HEK293 (cell line): Measurements from ENCODE around the gene AHCTF1.
"Not testable (repeated sequence)": the region's sequence is repeated elsewhere in the genome, so short reads cannot be mapped to it uniquely, and the experiment has no call there.

Source experiments
- CTCF ChIA-PET: fragments of 350-600 bp; formaldehyde crosslinking; extraction: SDS; loops from one replicate; lab custom pipeline; 2021; ENCODE audit warnings: antibody characterized with exemption; lab: Yijun Ruan, JAX
- POLR2A ChIA-PET: fragments of 300-600 bp; formaldehyde crosslinking; extraction: SDS; loops from one replicate; lab custom pipeline; 2020; ENCODE audit warnings: antibody characterized with exemption, inconsistent platforms; lab: Yijun Ruan, JAX
- H3K27ac ChIP-seq: fragments of 200-500 bp; sonication (Bioruptor generic); 2 replicates; pipeline ENCODE4 v1.5.1; 2014; ENCODE audit warnings: low read depth, low read length, control low read depth, inconsistent platforms; ENCODE audit errors: extremely low read depth
- H3K36me3 ChIP-seq, 2 experiments: fragments of 200-500 bp in 1 of 2; sonication (Bioruptor generic) in 1 of 2; 1 replicate in 1 of 2; 2 replicates in 1 of 2; pipeline ENCODE4 v1.5.1; 2014 to 2017; ENCODE audit warnings: inconsistent platforms in 2 of 2, low read length in 2 of 2; ENCODE audit not compliant: control insufficient read depth in 2 of 2, insufficient read depth in 1 of 2
- H3K4me1 ChIP-seq: fragments of 200-500 bp; sonication (Bioruptor generic); 2 replicates; pipeline ENCODE4 v1.5.1; 2014; ENCODE audit warnings: mild to moderate bottlenecking, low read length, inconsistent platforms; ENCODE audit not compliant: control insufficient read depth, insufficient read depth
- H3K4me3 ChIP-seq: 2 replicates; pipeline ENCODE4 v1.5.1; 2011; ENCODE audit warnings: low read depth, mild to moderate bottlenecking, control low read depth, low read length, moderate library complexity
- H3K9me3 ChIP-seq: fragments of 200-500 bp; sonication (Bioruptor generic); 2 replicates; pipeline ENCODE4 v1.5.1; 2014; ENCODE audit warnings: low read depth, low read length, inconsistent platforms; ENCODE audit not compliant: control insufficient read depth, insufficient read depth
- GLIS2 ChIP-seq: fragments of 450-650 bp; formaldehyde crosslinking; IDR thresholded peaks from 2 replicates; pipeline ENCODE4 v1.5.1; 2016; ENCODE audit warnings: missing biosample characterization, missing genetic modification characterization
- KLF7 ChIP-seq: fragments of 450-650 bp; formaldehyde crosslinking; IDR thresholded peaks from 2 replicates; pipeline ENCODE4 v1.5.1; 2016; ENCODE audit warnings: missing biosample characterization, missing genetic modification characterization, borderline replicate concordance
- SP3 ChIP-seq: fragments of 450-650 bp; formaldehyde crosslinking; IDR thresholded peaks from 2 replicates; pipeline ENCODE4 v1.5.1; 2016; ENCODE audit warnings: missing biosample characterization, missing genetic modification characterization
- ZBTB20 ChIP-seq: fragments of 450-650 bp; formaldehyde crosslinking; IDR thresholded peaks from 2 replicates; pipeline ENCODE4 v1.5.1; 2016; ENCODE audit warnings: missing biosample characterization, missing genetic modification characterization
- ZNF146 ChIP-seq: fragments of 450-650 bp; formaldehyde crosslinking; IDR thresholded peaks from 2 replicates; pipeline ENCODE4 v1.5.1; 2016; ENCODE audit warnings: missing biosample characterization, missing genetic modification characterization
- ZNF211 ChIP-seq: fragments of 450-650 bp; formaldehyde crosslinking; IDR thresholded peaks from 2 replicates; pipeline ENCODE4 v1.5.1; 2016; ENCODE audit warnings: low read depth, missing biosample characterization, missing genetic modification characterization
- ZNF274 ChIP-seq, 2 experiments: fragments of 200-500 bp in 1 of 2; fragments of 450-650 bp in 1 of 2; sonication (Bioruptor generic) in 1 of 2; formaldehyde crosslinking in 1 of 2; IDR thresholded peaks; 2 replicates each; pipeline versions ENCODE4 v1.5.1 to v1.6.1; 2014 to 2016; ENCODE audit warnings: borderline replicate concordance in 1 of 2, inconsistent platforms in 1 of 2, low read length in 1 of 2, missing biosample characterization in 1 of 2, missing genetic modification characterization in 1 of 2
- ZNF350 ChIP-seq: fragments of 450-650 bp; formaldehyde crosslinking; IDR thresholded peaks from 2 replicates; pipeline ENCODE4 v1.5.0; 2017; ENCODE audit warnings: missing biosample characterization, mild to moderate bottlenecking, missing genetic modification characterization
- ZNF610 ChIP-seq: fragments of 450-650 bp; formaldehyde crosslinking; IDR thresholded peaks from 2 replicates; pipeline ENCODE4 v1.5.1; 2016; ENCODE audit warnings: missing biosample characterization, missing genetic modification characterization, borderline replicate concordance
- ZNF660 ChIP-seq: fragments of 450-650 bp; IDR thresholded peaks from 2 replicates; pipeline ENCODE4 v1.5.1; 2018; ENCODE audit warnings: missing biosample characterization, mild to moderate bottlenecking, missing genetic modification characterization
- ZNF768 ChIP-seq: fragments of 450-650 bp; formaldehyde crosslinking; IDR thresholded peaks from 2 replicates; pipeline ENCODE4 v1.5.1; 2018; ENCODE audit warnings: missing biosample characterization, mild to moderate bottlenecking, missing genetic modification characterization
- ZSCAN4 ChIP-seq: fragments of 450-650 bp; formaldehyde crosslinking; IDR thresholded peaks from 2 replicates; pipeline ENCODE4 v1.5.1; 2017; ENCODE audit warnings: missing biosample characterization, missing genetic modification characterization
- TF ChIP-seq, protein P1 (sequence below): fragments of 450-650 bp; formaldehyde crosslinking; IDR thresholded peaks from 2 replicates; pipeline ENCODE4 v1.5.1; 2017; ENCODE audit warnings: missing biosample characterization, missing genetic modification characterization
- TF ChIP-seq, protein P2 (sequence below): fragments of 450-650 bp; formaldehyde crosslinking; IDR thresholded peaks from 2 replicates; pipeline ENCODE4 v1.5.1; 2016; ENCODE audit warnings: missing biosample characterization, missing genetic modification characterization, borderline replicate concordance
- TF ChIP-seq, protein P3 (sequence below): fragments of 450-650 bp; formaldehyde crosslinking; IDR thresholded peaks from 2 replicates; pipeline ENCODE4; 2016; ENCODE audit warnings: missing biosample characterization, missing genetic modification characterization

Gene AHCTF1

GRCh38 chr1:246827396-246827795 lies 104.4 kb downstream of the AHCTF1 start (continued):
- TF ChIP-seq, protein P1, sequence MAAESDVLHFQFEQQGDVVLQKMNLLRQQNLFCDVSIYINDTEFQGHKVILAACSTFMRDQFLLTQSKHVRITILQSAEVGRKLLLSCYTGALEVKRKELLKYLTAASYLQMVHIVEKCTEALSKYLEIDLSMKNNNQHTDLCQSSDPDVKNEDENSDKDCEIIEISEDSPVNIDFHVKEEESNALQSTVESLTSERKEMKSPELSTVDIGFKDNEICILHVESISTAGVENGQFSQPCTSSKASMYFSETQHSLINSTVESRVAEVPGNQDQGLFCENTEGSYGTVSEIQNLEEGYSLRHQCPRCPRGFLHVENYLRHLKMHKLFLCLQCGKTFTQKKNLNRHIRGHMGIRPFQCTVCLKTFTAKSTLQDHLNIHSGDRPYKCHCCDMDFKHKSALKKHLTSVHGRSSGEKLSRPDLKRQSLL (tag by site-specific recombination) = no peak
- TF ChIP-seq, protein P2, sequence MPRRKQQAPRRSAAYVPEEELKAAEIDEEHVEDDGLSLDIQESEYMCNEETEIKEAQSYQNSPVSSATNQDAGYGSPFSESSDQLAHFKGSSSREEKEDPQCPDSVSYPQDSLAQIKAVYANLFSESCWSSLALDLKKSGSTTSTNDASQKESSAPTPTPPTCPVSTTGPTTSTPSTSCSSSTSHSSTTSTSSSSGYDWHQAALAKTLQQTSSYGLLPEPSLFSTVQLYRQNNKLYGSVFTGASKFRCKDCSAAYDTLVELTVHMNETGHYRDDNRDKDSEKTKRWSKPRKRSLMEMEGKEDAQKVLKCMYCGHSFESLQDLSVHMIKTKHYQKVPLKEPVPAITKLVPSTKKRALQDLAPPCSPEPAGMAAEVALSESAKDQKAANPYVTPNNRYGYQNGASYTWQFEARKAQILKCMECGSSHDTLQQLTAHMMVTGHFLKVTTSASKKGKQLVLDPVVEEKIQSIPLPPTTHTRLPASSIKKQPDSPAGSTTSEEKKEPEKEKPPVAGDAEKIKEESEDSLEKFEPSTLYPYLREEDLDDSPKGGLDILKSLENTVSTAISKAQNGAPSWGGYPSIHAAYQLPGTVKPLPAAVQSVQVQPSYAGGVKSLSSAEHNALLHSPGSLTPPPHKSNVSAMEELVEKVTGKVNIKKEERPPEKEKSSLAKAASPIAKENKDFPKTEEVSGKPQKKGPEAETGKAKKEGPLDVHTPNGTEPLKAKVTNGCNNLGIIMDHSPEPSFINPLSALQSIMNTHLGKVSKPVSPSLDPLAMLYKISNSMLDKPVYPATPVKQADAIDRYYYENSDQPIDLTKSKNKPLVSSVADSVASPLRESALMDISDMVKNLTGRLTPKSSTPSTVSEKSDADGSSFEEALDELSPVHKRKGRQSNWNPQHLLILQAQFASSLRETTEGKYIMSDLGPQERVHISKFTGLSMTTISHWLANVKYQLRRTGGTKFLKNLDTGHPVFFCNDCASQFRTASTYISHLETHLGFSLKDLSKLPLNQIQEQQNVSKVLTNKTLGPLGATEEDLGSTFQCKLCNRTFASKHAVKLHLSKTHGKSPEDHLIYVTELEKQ = no peak
- TF ChIP-seq, protein P3, sequence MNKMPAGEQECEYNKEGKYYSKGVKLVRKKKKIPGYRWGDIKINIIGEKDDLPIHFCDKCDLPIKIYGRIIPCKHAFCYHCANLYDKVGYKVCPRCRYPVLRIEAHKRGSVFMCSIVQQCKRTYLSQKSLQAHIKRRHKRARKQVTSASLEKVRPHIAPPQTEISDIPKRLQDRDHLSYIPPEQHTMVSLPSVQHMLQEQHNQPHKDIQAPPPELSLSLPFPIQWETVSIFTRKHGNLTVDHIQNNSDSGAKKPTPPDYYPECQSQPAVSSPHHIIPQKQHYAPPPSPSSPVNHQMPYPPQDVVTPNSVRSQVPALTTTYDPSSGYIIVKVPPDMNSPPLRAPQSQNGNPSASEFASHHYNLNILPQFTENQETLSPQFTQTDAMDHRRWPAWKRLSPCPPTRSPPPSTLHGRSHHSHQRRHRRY (tag by site-specific recombination) = no peak
- TF ChIP-seq ZNF350 (tag by site-specific recombination) (no peak), ZNF146 (tag by site-specific recombination) (no peak), ZNF610 (tag by site-specific recombination) (no peak), ZNF274 (IDR thresholded peaks at IDR 0.05; ENCODE audit: low read length) (no peak), ZNF274 (tag by site-specific recombination; IDR thresholded peaks at IDR 0.05; ENCODE audit: borderline replicate concordance) (no peak), KLF7 (tag by site-specific recombination) (no peak)

- H3K36me3 ChIP-seq = no peaks in the 10 kb centered on the region
- H3K4me3 ChIP-seq = no peak overlapping the region
- TF ChIP-seq ZSCAN4 (tag by site-specific recombination) (peak; percentile 53; the same call in 1 of the 2 replicates), ZNF211 (tag by site-specific recombination) (no peak)
- ChIA-PET POLR2A (no interaction called here), CTCF (interaction anchor here (0.6 kb wide), 1 partner anchor 1649 kb away, joined by 3 read pairs; no protein-coding TSS in a partner anchor)
- H3K4me1 ChIP-seq = no peaks in the 10 kb centered on the region
- H3K27ac ChIP-seq = no peak overlapping the region
- H3K9me3 ChIP-seq = no peaks in the 10 kb centered on the region
Observed at GRCh38 chr1:246825557-246826175, 106.1 kb downstream of the AHCTF1 start.

DNA sequence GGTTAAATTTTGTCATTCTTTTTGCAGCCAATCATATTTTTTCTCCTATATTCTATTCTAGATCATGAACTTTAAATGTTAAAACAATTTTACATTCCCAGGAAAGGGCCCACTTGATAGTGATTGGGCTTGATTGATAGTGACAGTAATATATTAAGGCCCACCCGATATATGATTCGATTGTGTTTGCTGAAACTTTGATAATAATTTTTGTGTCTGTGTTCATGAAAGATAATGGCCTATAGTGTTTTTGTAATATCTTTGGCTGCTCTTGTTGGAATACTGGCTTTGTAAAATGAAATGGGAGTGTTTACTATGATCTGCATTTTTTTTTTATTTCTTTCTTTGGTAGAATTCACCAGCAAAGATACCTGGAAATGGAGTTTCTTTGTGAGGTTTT lies 107.2 kb downstream of the AHCTF1 start:
- Histone ChIP-seq H3K36me3 (no peaks in the 10 kb centered on the region), H3K9me3 (no peaks in the 10 kb centered on the region), H3K4me3 (no peak overlapping the region), H3K27ac (no peak overlapping the region), H3K4me1 (no peaks in the 10 kb centered on the region)
- ChIA-PET CTCF (no interaction called here), POLR2A (no interaction called here)
- TF ChIP-seq ZBTB20 (tag by site-specific recombination) = no peak
- no peak for TF ChIP-seq SP3
- no peak for TF ChIP-seq ZNF660 (tag by site-specific recombination)
- TF ChIP-seq ZNF768 (tag by site-specific recombination) = no peak
- TF ChIP-seq GLIS2 (tag by site-specific recombination) = no peak

DNA sequence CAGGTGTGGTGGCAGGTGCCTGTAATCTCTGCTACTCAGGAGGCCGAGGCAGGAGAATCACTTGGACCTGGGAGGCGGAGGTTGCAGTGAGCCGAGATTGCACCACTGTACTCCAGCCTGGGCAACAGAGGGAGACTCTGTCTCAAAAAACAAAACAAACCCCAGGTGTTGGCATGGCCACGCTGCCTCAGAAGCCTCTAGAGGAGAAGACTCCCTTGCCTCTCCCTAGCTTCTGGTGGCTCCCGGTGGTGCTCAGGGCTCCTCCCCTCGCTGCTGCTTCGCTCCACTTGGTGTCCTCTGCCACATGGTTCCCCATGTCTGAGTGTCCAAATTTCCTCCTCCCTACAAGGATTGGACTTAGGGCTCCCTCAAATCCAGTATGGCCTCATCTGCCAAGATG lies 109.6 kb downstream of the AHCTF1 start:
- CTCF ChIA-PET, H3K4me3 ChIP-seq, H3K36me3 ChIP-seq, H3K4me1 ChIP-seq, H3K27ac ChIP-seq, H3K9me3 ChIP-seq, POLR2A ChIA-PET: not testable (repeated sequence)
